Measurements from ENCODE around the gene PLEKHG4. TPM values are rescaled to one million over a fixed set of nuclear protein-coding genes. Genes with fewer than 3 reads are reported as not detected.

Gene PLEKHG4
- total RNA-seq, 1 experiment from 2014 or later: 32.7 TPM

DNA sequence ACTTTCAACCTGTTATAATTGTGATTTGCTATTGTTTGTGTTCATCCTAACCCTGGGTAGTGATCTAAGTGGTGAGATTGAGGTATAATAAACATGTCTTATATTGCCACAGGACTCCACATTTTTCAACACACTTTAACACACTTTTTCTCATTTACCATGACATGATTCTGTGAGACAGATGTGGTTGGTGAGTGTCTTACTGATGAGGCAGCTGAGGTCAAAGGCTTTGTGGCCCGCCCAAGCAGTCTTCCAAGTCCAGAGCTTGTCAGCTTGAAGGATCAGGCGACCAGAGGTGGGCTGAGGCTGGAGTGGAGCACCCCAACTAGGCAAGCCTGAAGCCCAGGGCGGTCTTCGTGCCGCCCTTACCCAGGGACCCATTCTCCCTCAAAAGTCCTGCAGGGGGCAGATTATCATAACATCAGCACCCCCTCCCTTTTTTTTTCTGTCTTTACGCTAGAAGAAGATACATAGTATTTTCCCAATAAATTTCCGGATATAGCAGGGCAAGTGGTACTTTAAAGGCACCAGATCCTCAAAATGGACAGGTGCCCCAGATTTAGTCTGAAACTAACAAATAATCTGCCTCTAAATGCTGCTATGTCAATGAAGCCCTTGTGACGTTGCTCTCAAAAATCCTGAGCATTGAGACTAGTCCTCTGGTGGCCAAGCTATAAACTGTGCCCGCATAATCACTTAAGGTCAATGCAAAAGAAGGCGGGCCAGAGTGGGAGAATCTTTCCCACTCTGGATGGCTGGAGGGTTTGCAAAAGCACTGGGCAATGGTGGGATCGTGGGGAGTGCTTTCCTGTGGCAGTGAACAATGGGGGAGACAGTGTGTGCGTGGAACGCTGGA lies 26.1 kb downstream of the PLEKHG4 start:
- CTCF ChIA-PET: interaction anchor here (0.6 kb wide), 1 partner anchor 203 kb away, joined by 5 read pairs; no protein-coding TSS in a partner anchor
- Mint-ChIP-seq H3K36me3 (ENCODE audit: insufficient read depth, unreplicated experiment) (no peaks in the 10 kb centered on the region), H3K9me3 (ENCODE audit: unreplicated experiment) (no peaks in the 10 kb centered on the region), H3K27me3 (ENCODE audit: insufficient read depth, unreplicated experiment) (peaks cover 12% of the 10 kb centered on the region), H3K4me1 (ENCODE audit: insufficient read depth, unreplicated experiment) (no peaks in the 10 kb centered on the region), H3K27ac (ENCODE audit: low read depth, unreplicated experiment) (no peak overlapping the region), H3K4me3 (ENCODE audit: unreplicated experiment) (no peak overlapping the region)
- BruUV-seq (replicated peaks): no TSS peak
- POLR2A ChIA-PET: interaction anchor here (0.7 kb wide), 1 partner anchor 387 kb away, joined by 3 read pairs; no protein-coding TSS in a partner anchor
- DNase-seq (ENCODE audit: unreplicated experiment): no peak
- intact Hi-C loops (cut with micrococcal nuclease): no loop called here
- TF ChIP-seq, protein P1, sequence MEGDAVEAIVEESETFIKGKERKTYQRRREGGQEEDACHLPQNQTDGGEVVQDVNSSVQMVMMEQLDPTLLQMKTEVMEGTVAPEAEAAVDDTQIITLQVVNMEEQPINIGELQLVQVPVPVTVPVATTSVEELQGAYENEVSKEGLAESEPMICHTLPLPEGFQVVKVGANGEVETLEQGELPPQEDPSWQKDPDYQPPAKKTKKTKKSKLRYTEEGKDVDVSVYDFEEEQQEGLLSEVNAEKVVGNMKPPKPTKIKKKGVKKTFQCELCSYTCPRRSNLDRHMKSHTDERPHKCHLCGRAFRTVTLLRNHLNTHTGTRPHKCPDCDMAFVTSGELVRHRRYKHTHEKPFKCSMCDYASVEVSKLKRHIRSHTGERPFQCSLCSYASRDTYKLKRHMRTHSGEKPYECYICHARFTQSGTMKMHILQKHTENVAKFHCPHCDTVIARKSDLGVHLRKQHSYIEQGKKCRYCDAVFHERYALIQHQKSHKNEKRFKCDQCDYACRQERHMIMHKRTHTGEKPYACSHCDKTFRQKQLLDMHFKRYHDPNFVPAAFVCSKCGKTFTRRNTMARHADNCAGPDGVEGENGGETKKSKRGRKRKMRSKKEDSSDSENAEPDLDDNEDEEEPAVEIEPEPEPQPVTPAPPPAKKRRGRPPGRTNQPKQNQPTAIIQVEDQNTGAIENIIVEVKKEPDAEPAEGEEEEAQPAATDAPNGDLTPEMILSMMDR (IDR thresholded peaks at IDR 0.05; ENCODE audit: unreplicated experiment): no peak

DNA sequence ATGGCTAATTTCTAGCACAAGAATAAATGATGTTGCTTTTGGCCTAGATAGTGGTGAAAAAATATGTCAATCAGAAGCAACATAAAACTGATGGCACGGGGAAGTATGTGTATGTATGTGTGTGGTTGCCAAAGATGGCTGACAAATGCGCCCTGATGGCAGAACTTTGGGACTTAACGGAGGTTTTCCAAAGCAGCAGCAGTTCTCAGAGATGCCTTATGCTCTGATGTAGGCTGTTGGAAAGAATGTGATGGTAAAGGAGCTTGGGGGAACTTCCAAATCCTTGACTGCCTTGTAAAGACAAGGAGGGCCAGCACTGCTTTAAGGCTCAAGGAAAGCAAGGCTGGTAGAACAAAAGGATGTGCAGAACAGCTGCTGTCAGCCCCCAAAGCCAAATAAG lies 31.2 kb downstream of the PLEKHG4 start:
- Mint-ChIP-seq H3K4me3 (ENCODE audit: unreplicated experiment) (no peak overlapping the region), H3K36me3 (ENCODE audit: insufficient read depth, unreplicated experiment) (no peaks in the 10 kb centered on the region), H3K9me3 (ENCODE audit: unreplicated experiment) (no peaks in the 10 kb centered on the region), H3K27me3 (ENCODE audit: insufficient read depth, unreplicated experiment) (peaks cover 12% of the 10 kb centered on the region), H3K27ac (ENCODE audit: low read depth, unreplicated experiment) (no peak overlapping the region), H3K4me1 (ENCODE audit: insufficient read depth, unreplicated experiment) (peaks cover 16% of the 10 kb centered on the region)
- TF ChIP-seq, protein P1 (IDR thresholded peaks at IDR 0.05; ENCODE audit: unreplicated experiment): no peak
- no peak for DNase-seq (ENCODE audit: unreplicated experiment)
- ChIA-PET POLR2A (no interaction called here), CTCF (interaction anchor here (0.5 kb wide), 1 partner anchor 30 kb away, joined by 3 read pairs; no protein-coding TSS in a partner anchor)
- BruUV-seq (replicated peaks): no TSS peak
- intact Hi-C loops (cut with micrococcal nuclease): loop anchor here (5.0 kb wide), 1 partner anchor 33 kb away; the partner anchor contains the start of gene PLEKHG4

DNA sequence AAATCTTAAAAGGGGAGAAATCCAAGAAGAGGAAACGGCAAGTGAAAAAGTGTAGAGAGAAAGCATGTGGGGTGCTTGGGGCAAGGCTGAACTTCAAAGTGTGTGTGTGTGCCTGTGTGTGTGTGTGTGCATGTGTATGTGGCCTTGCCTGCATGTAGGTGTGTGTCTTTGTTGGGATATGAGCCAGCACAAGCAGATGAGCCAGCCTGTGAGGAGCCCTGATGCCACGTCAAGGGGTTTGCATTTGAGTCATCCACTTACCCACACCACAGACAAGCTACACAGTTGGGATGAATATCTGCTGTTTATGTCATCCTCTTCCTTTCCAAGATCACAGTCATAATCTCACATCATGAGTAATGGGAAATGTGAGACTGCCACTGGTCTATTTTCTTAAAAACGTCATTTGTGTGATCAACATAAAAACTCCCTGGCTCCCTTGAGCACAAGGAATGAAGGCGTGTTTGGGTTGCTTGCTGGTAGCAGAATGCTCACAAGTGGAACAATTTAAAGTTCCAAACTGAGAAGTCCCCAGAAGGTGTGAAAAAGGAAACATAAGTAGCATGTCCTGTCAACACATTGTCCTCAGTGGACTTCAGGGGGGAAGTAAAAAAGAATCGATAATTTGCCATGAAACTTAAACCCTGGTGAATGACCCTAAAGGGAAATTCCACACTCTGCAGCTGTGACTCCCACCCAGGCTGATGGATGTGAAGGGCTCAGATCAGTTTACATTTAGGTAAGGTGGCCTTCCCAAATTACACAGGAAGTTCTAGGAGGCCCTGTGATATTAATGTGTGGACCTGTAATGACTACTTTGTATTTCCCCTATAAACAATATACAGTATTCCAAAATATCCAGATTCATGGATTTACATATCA lies 32.5 kb downstream of the PLEKHG4 start:
- Mint-ChIP-seq H3K4me1 (ENCODE audit: insufficient read depth, unreplicated experiment) (peaks cover 16% of the 10 kb centered on the region), H3K27ac (ENCODE audit: low read depth, unreplicated experiment) (peak overlapping the region; percentile 71), H3K9me3 (ENCODE audit: unreplicated experiment) (no peaks in the 10 kb centered on the region), H3K27me3 (ENCODE audit: insufficient read depth, unreplicated experiment) (peaks cover 12% of the 10 kb centered on the region), H3K36me3 (ENCODE audit: insufficient read depth, unreplicated experiment) (no peaks in the 10 kb centered on the region), H3K4me3 (ENCODE audit: unreplicated experiment) (no peak overlapping the region)
- intact Hi-C loops (cut with micrococcal nuclease): loop anchor here (5.0 kb wide), 1 partner anchor 35 kb away; the partner anchor contains the start of gene PLEKHG4
- peak; percentile 94 for DNase-seq (ENCODE audit: unreplicated experiment)
- POLR2A ChIA-PET: interaction anchor here (0.7 to 1.3 kb wide), 6 partner anchors 13 to 711 kb away, joined by 3 to 4 read pairs (median 3); partner anchors contain the start of genes DDX28 and DUS2
- TSS peak; percentile 98 for BruUV-seq (replicated peaks)
- CTCF ChIA-PET: interaction anchor here (0.6 to 1.2 kb wide), 2 partner anchors 51 to 79 kb away, joined by 3 read pairs; no protein-coding TSS in a partner anchor
- TF ChIP-seq, protein P1 (IDR thresholded peaks at IDR 0.05; ENCODE audit: unreplicated experiment): no peak

All from MCF 10A (cell line).